ENCODE measurements around the gene FYCO1. TPM values are rescaled to one million over a fixed set of nuclear protein-coding genes. Genes with fewer than 3 reads are reported as not detected.
"Not testable (repeated sequence)": the region's sequence is repeated elsewhere in the genome, so short reads cannot be mapped to it uniquely, and the experiment has no call there.

The FYCO1 gene
- total RNA-seq, 2 experiments from 2014 or later: 9.4 to 15.2 TPM

DNA sequence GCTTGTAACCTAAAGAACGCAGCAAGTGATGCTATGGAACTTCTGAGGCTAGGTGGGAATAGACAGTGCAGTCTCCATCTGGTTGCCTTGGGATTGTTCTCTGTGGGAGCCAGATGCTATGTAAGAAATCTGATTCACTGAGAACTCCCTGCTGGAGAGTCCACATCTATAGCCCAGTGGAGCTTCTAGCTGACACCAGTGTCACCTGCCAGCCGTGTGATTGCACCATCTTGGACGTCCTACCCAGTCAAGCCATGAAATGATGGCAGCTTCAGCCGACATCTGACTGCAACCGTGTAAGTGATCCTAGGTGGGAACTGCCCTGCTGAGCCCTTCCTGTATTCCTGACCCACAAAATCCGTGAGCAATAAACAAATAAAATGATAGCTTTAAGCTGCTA lies 12.4 kb upstream of the FYCO1 start:
- H3K36me3 ChIP-seq (ENCODE audit: insufficient read depth, low read length): no peaks in the 10 kb centered on the region
- BruUV-seq (replicated peaks): no TSS peak
- no peak overlapping the region for H3K4me2 ChIP-seq (ENCODE audit: low read length)
- H3K4me3 ChIP-seq (ENCODE audit: low read depth, low read length, poor library complexity, severe bottlenecking): no peak overlapping the region
- CTCF ChIA-PET (ENCODE audit: unreplicated experiment): no interaction called here
- TF ChIP-seq, protein P1, sequence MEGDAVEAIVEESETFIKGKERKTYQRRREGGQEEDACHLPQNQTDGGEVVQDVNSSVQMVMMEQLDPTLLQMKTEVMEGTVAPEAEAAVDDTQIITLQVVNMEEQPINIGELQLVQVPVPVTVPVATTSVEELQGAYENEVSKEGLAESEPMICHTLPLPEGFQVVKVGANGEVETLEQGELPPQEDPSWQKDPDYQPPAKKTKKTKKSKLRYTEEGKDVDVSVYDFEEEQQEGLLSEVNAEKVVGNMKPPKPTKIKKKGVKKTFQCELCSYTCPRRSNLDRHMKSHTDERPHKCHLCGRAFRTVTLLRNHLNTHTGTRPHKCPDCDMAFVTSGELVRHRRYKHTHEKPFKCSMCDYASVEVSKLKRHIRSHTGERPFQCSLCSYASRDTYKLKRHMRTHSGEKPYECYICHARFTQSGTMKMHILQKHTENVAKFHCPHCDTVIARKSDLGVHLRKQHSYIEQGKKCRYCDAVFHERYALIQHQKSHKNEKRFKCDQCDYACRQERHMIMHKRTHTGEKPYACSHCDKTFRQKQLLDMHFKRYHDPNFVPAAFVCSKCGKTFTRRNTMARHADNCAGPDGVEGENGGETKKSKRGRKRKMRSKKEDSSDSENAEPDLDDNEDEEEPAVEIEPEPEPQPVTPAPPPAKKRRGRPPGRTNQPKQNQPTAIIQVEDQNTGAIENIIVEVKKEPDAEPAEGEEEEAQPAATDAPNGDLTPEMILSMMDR (conservative IDR thresholded peaks at IDR 0.05; ENCODE audit: low read length): no peak
- TF ChIP-seq EZH2phosphoT487 (IDR thresholded peaks at IDR 0.05; ENCODE audit: borderline replicate concordance, low read depth, low read length): no peak
- H3K4me1 ChIP-seq (ENCODE audit: insufficient read depth, low read length, poor library complexity, severe bottlenecking): no peaks in the 10 kb centered on the region
- DNase-seq (ENCODE audit: low spot score): no peak
- no peaks in the 10 kb centered on the region for H3K9me2 ChIP-seq (ENCODE audit: insufficient read depth, low read length)
- POLR2A ChIA-PET: no interaction called here
- H3K9me3 ChIP-seq (ENCODE audit: low read length): no peaks in the 10 kb centered on the region
- H4K20me1 ChIP-seq (ENCODE audit: insufficient read depth, low read length): no peaks in the 10 kb centered on the region
- no peak overlapping the region for H2AFZ ChIP-seq (ENCODE audit: low read length)
- intact Hi-C loops (cut with micrococcal nuclease; ENCODE audit: unreplicated experiment): no loop called here
- no peaks in the 10 kb centered on the region for H3K79me2 ChIP-seq (ENCODE audit: insufficient read depth, low read depth, low read length)
- H3K27ac ChIP-seq (ENCODE audit: low read depth, low read length, poor library complexity, severe bottlenecking): no peak overlapping the region

DNA sequence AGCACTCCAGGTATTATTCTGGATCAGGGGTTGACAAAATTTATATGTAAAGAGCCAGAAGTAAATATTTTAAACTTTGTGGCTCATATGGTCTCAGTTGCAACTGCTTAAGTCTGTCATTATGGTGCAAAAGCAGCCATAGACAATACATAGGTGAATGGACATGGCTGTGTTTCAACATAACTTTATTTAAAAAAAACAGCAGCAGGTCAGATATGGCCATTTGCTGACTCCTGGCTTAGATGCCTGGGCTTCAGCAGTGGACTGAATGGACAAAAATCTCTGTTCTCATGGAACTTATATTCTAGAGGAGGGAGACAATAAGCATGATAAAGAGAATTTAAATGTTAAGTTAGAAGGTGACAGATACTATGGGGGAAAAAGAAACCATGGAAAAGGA lies 11.7 kb upstream of the FYCO1 start:
- BruUV-seq (replicated peaks): no TSS peak
- Histone ChIP-seq H3K79me2 (ENCODE audit: insufficient read depth, low read depth, low read length) (no peaks in the 10 kb centered on the region), H3K9me2 (ENCODE audit: insufficient read depth, low read length) (no peaks in the 10 kb centered on the region), H4K20me1 (ENCODE audit: insufficient read depth, low read length) (no peaks in the 10 kb centered on the region), H3K27ac (ENCODE audit: low read depth, low read length, poor library complexity, severe bottlenecking) (no peak overlapping the region), H3K4me2 (ENCODE audit: low read length) (no peak overlapping the region), H3K36me3 (ENCODE audit: insufficient read depth, low read length) (no peaks in the 10 kb centered on the region), H3K9me3 (ENCODE audit: low read length) (no peaks in the 10 kb centered on the region), H2AFZ (ENCODE audit: low read length) (no peak overlapping the region), H3K4me1 (ENCODE audit: insufficient read depth, low read length, poor library complexity, severe bottlenecking) (no peaks in the 10 kb centered on the region), H3K4me3 (ENCODE audit: low read depth, low read length, poor library complexity, severe bottlenecking) (no peak overlapping the region)
- POLR2A ChIA-PET: no interaction called here
- intact Hi-C loops (cut with micrococcal nuclease; ENCODE audit: unreplicated experiment): no loop called here
- no peak for TF ChIP-seq EZH2phosphoT487 (IDR thresholded peaks at IDR 0.05; ENCODE audit: borderline replicate concordance, low read depth, low read length)
- TF ChIP-seq, protein P1 (conservative IDR thresholded peaks at IDR 0.05; ENCODE audit: low read length): no peak
- CTCF ChIA-PET (ENCODE audit: unreplicated experiment): no interaction called here
- DNase-seq (ENCODE audit: low spot score): no peak

DNA sequence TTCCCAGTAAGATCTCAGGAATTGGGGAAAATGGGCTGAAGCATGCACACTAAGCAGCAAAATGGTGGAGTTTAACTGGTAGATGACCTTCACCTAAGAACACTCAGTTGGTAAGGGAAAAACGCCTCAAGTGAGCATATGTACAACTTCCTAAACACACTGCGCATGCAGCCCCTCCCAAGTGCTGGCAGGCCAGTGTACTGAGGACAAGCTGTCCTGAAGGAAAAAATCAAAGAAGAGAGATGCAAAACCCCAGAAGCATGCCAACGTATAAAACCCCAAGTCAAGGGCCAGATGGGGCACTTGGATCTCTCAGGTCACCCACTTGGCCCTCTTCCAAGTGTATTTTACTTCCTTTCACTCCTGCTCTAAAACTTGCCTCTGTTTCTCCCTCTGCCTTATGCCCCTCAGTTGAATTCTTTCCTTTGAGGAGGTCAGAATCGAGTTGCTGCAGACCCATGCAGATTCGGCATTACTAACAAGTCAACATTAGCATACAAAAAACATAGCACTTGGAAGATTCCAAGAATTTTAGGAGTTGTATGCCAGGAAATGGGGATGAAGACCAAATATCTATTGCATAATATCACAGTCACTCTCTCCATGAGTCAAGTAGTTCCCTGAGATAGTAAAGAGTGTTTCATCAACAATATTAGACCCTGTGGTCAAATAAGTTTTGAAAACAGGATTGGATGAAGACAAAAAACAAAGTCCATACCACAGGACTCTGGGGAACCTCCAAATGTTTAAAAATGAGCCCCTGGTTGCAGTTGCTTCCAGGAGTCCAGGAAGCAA lies 10.8 kb upstream of the FYCO1 start:
- Histone ChIP-seq H3K9me2 (ENCODE audit: insufficient read depth, low read length) (no peaks in the 10 kb centered on the region), H3K36me3 (ENCODE audit: insufficient read depth, low read length) (no peaks in the 10 kb centered on the region), H3K4me3 (ENCODE audit: low read depth, low read length, poor library complexity, severe bottlenecking) (no peak overlapping the region), H3K4me2 (ENCODE audit: low read length) (no peak overlapping the region), H3K9me3 (ENCODE audit: low read length) (no peaks in the 10 kb centered on the region), H4K20me1 (ENCODE audit: insufficient read depth, low read length) (no peaks in the 10 kb centered on the region), H3K79me2 (ENCODE audit: insufficient read depth, low read depth, low read length) (no peaks in the 10 kb centered on the region), H3K27ac (ENCODE audit: low read depth, low read length, poor library complexity, severe bottlenecking) (no peak overlapping the region), H2AFZ (ENCODE audit: low read length) (no peak overlapping the region), H3K4me1 (ENCODE audit: insufficient read depth, low read length, poor library complexity, severe bottlenecking) (no peaks in the 10 kb centered on the region)
- CTCF ChIA-PET (ENCODE audit: unreplicated experiment): no interaction called here
- BruUV-seq (replicated peaks): no TSS peak
- DNase-seq (ENCODE audit: low spot score): no peak
- intact Hi-C loops (cut with micrococcal nuclease; ENCODE audit: unreplicated experiment): no loop called here
- TF ChIP-seq, protein P1 (conservative IDR thresholded peaks at IDR 0.05; ENCODE audit: low read length): no peak
- TF ChIP-seq EZH2phosphoT487 (IDR thresholded peaks at IDR 0.05; ENCODE audit: borderline replicate concordance, low read depth, low read length): no peak
- POLR2A ChIA-PET: no interaction called here

DNA sequence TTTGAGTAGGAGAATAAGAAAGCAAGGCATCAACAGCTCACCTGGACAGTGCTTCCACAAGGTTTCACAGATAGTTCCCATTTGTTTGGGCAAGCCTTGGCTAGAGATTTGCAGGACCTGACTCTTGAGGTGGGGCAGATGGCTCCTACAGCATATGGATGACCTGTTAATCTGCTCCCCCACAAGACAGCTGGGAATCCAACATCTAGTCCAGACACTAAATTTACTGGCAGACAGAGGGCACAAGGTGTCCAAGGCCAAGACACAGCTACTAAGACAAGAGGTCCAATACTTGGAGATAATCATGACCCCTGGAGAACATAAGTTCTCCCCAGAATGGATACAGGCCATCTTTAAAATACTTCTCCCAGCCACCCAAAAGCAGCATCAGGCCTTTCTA lies 8.1 kb upstream of the FYCO1 start:
- H3K9me3 ChIP-seq (ENCODE audit: low read length); H3K27ac ChIP-seq (ENCODE audit: low read depth, low read length, poor library complexity, severe bottlenecking); H3K4me3 ChIP-seq (ENCODE audit: low read depth, low read length, poor library complexity, severe bottlenecking); H3K9me2 ChIP-seq (ENCODE audit: insufficient read depth, low read length); intact Hi-C loops (cut with micrococcal nuclease; ENCODE audit: unreplicated experiment); H3K36me3 ChIP-seq (ENCODE audit: insufficient read depth, low read length); CTCF ChIA-PET (ENCODE audit: unreplicated experiment); H3K79me2 ChIP-seq (ENCODE audit: insufficient read depth, low read depth, low read length); H3K4me1 ChIP-seq (ENCODE audit: insufficient read depth, low read length, poor library complexity, severe bottlenecking); H3K4me2 ChIP-seq (ENCODE audit: low read length); POLR2A ChIA-PET; H2AFZ ChIP-seq (ENCODE audit: low read length); BruUV-seq (replicated peaks); H4K20me1 ChIP-seq (ENCODE audit: insufficient read depth, low read length); DNase-seq (ENCODE audit: low spot score): not testable (repeated sequence)

All from OCI-LY7 (cell line).